ENCODE results near the gene SPNS3. TPM values are rescaled to one million over a fixed set of nuclear protein-coding genes. Genes with fewer than 3 reads are reported as not detected.

SPNS3 gene
- polyA plus RNA-seq, 1 donor (not counting 4 experiments of a cell fraction or from before 2014, with no cell fraction given) = not detected

GRCh38 chr17:4436381-4436780 lies 2.6 kb downstream of the SPNS3 start:
- H3K9me3 ChIP-seq (ENCODE audit: control insufficient read depth, low read depth, low read length) = no peaks in the 10 kb centered on the region
- no peak overlapping the region for H3K4me3 ChIP-seq (ENCODE audit: control insufficient read depth in 2 of 3, extremely low read depth in 1 of 3, insufficient read depth in 2 of 3, low read depth in 1 of 3, low read length in 3 of 3)
- no peaks in the 10 kb centered on the region for H3K36me3 ChIP-seq (ENCODE audit: control insufficient read depth in 2 of 2, extremely low read depth in 1 of 2, insufficient read depth in 2 of 2, low read length in 2 of 2)
- DNase-seq (ENCODE audit: low read depth, low spot score) (no peak), FAIRE-seq (no peak)
- TF ChIP-seq CTCF (optimal IDR thresholded peaks at IDR 0.05 in 1 of 3, IDR thresholded peaks at IDR 0.05 in 1 of 3, conservative IDR thresholded peaks at IDR 0.05 in 1 of 3; ENCODE audit: extremely low read depth in 1 of 3, insufficient read depth in 2 of 3, low read length in 3 of 3) = no peak
- no peak overlapping the region for H3K27ac ChIP-seq (ENCODE audit: control insufficient read depth, insufficient read depth, low read length)
- H3K79me2 ChIP-seq (ENCODE audit: control insufficient read depth, insufficient read depth, low read length) = no peaks in the 10 kb centered on the region
- no peaks in the 10 kb centered on the region for H3K9me1 ChIP-seq (ENCODE audit: control insufficient read depth, extremely low read depth, insufficient read depth, low read length)
- no peaks in the 10 kb centered on the region for H4K20me1 ChIP-seq (ENCODE audit: control insufficient read depth, extremely low read depth, insufficient read depth, low read length)
- H2AFZ ChIP-seq (ENCODE audit: control insufficient read depth, low read length) = no peak overlapping the region
- H3K4me1 ChIP-seq (ENCODE audit: control insufficient read depth, extremely low read depth, insufficient read depth, low read length) = no peaks in the 10 kb centered on the region
- peaks cover 14% of the 10 kb centered on the region for H3K27me3 ChIP-seq (ENCODE audit: control insufficient read depth, extremely low read depth, insufficient read depth, low read length)
- no peak overlapping the region for H3K4me2 ChIP-seq (ENCODE audit: control insufficient read depth, extremely low read depth, insufficient read depth, low read depth, low read length)
- dilution Hi-C loops (cut with MboI; ENCODE audit: extremely low pct_ligation_motif_present, low sequenced_read_pairs) = no loop called here
- no peak overlapping the region for H3K9ac ChIP-seq (ENCODE audit: control insufficient read depth, extremely low read depth, insufficient read depth, low read length)

GRCh38 chr17:4436846-4437245 lies 3.1 kb downstream of the SPNS3 start:
- dilution Hi-C loops (cut with MboI; ENCODE audit: extremely low pct_ligation_motif_present, low sequenced_read_pairs) = no loop called here
- DNase-seq (ENCODE audit: low read depth, low spot score) (no peak), FAIRE-seq (no peak)
- Histone ChIP-seq H3K27ac (ENCODE audit: control insufficient read depth, insufficient read depth, low read length) (no peak overlapping the region), H2AFZ (ENCODE audit: control insufficient read depth, low read length) (no peak overlapping the region), H3K9ac (ENCODE audit: control insufficient read depth, extremely low read depth, insufficient read depth, low read length) (no peak overlapping the region), H3K9me3 (ENCODE audit: control insufficient read depth, low read depth, low read length) (no peaks in the 10 kb centered on the region), H3K9me1 (ENCODE audit: control insufficient read depth, extremely low read depth, insufficient read depth, low read length) (no peaks in the 10 kb centered on the region), H3K4me2 (ENCODE audit: control insufficient read depth, extremely low read depth, insufficient read depth, low read depth, low read length) (no peak overlapping the region), H3K36me3 (ENCODE audit: control insufficient read depth in 2 of 2, extremely low read depth in 1 of 2, insufficient read depth in 2 of 2, low read length in 2 of 2) (no peaks in the 10 kb centered on the region), H3K27me3 (ENCODE audit: control insufficient read depth, extremely low read depth, insufficient read depth, low read length) (peaks cover 18% of the 10 kb centered on the region), H4K20me1 (ENCODE audit: control insufficient read depth, extremely low read depth, insufficient read depth, low read length) (no peaks in the 10 kb centered on the region), H3K79me2 (ENCODE audit: control insufficient read depth, insufficient read depth, low read length) (no peaks in the 10 kb centered on the region), H3K4me1 (ENCODE audit: control insufficient read depth, extremely low read depth, insufficient read depth, low read length) (no peaks in the 10 kb centered on the region), H3K4me3 (ENCODE audit: control insufficient read depth in 2 of 3, extremely low read depth in 1 of 3, insufficient read depth in 2 of 3, low read depth in 1 of 3, low read length in 3 of 3) (no peak overlapping the region)
- TF ChIP-seq CTCF (optimal IDR thresholded peaks at IDR 0.05 in 1 of 3, IDR thresholded peaks at IDR 0.05 in 1 of 3, conservative IDR thresholded peaks at IDR 0.05 in 1 of 3; ENCODE audit: extremely low read depth in 1 of 3, insufficient read depth in 2 of 3, low read length in 3 of 3) (no peak), EZH2 (IDR thresholded peaks at IDR 0.05; ENCODE audit: low read length) (no peak)
